NCI-H748 treated with DMSO at 0.1 percent for 48 hours (cell line): ENCODE measurements around the gene MPC1.
"Not testable (repeated sequence)": the region's sequence is repeated elsewhere in the genome, so short reads cannot be mapped to it uniquely, and the experiment has no call there.

Source experiments
- DNase-seq: peaks from one replicate; lab custom pipeline; 2025; lab: John Stamatoyannopoulos, UW

The MPC1 gene

DNA sequence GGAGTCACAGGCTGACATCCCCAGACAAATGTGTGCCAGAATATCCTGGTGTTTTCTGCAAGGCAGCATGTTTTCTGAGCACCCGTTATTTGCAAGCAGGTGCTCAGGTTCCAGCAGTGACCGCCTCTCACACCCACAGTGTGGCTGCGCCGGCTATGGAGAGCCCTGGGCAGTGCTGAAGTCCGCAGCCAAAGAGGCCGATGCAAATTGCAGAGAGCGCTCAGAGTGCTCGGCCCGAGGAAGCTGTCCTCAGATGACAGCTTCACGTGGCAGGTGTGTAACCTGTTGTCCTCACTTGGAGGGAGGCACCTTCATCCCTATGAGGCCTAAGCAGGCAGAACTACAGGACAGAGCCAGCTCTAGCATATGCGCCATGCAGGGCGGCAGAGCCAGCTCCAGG, 23.5 kb upstream of the MPC1 start:
- DNase-seq = no peak

DNA sequence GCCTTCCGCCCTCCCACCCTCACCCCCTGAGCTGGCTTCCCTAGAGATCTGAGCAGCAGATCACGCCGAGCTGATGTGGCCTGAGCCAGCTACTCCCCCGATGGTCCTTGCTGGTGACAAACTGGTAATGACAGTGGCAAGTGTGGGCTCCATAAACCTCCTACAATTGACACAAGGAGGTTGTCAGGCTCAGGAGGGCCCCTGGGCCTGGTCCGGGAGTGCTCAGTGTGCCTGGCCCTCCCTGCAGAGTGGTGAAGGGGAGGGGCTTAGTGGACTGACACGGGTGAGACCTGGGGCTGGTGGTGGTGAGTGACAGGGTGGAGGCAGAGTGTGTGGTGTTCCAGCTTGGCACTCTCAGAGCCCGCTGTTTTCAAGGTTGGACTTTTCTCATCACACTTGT, 22.6 kb upstream of the MPC1 start:
- DNase-seq = no peak

- no peak for DNase-seq
Observed at GRCh38 chr6:166402582-166403277, 20.0 kb upstream of the MPC1 start.

DNA sequence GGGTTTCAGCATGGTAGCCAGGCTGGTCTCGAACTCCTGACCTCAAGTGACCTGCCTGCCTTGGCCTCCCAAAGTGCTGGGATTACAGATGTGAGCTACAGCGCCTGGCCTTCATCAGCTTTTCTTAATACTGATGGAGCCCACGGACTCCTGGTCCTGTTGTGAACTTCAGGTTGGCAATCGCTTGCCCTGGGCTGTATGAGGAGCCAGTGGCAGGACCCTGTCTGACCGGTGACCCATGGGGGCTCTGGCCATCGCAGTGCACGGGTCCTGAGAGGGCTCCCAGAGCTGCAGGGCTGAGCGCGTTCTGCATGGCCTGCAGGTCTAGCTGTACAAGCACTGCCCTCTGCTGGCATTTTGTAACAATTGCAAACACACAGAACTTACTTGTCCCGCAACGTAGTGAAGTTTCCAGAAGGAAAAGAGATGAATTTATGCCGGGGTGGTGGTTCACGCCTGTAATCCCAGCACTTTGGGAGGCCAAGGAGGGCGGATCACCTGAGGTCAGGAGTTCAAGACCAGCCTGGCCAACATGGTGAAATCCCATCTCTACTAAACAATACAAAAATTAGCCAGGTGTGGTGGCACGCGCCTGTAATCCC, 18.0 kb upstream of the MPC1 start:
- DNase-seq = peak; percentile 61

DNA sequence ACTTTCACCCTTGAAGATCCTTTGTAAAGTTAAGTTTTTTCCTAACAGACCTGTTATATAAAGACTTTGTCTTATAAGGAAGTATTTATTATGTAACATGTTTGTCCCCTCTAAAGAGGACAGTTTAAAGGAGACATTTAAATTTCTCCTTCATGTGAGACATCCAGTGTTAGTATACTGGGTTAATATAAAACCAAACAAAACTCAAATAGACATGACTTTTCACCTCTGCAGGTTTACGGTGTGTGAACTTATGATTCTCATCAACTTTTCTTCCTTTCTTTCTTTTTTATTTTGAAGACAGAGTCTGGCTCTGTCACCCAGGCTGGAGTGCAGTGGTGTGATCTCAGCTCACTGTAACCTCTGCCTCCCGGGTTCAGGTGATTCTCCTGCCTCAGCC, 17.4 kb upstream of the MPC1 start:
- no peak for DNase-seq

GRCh38 chr6:166398348-166398747, 15.6 kb upstream of the MPC1 start:
- DNase-seq = no peak

DNA sequence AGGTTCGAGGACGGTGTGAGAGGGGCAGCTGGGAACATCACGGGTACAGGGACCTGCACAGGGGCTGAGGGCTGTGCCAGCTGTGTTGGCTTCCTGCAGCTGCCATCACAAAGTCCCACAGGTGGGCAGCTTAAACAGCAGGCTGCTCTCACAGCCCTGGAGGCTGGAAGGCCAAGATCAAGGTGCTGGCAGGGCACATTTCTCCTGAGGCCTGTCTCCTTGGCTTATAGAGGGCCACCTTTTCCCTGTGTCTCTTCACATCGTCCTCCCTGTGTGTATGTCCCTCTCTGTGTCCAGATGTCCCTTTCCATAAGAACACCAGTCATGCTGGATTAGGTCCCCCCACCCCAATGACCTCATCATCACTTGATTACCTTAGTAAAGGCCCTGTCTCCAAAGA, 15.1 kb upstream of the MPC1 start:
- no peak for DNase-seq

DNA sequence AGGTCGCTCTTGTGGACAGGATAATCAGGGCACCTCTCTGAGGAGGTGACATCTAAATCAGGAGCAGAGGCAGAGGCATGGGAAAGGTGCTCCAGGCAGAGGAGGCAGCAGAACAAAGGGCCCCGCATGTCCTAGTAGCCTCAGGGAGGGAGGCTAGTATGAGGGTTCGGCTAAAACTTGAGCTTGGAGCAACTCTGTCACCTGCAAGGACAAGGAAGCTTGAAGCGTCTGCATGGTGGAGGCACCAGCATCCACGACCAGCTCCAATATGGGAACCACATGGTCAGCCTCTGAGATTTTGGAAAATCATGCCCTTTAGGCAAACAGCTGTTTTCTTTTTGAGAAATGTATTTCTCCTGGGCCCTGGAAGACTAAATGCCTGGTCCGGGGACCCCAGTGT, 13.0 kb upstream of the MPC1 start:
- DNase-seq = no peak

DNA sequence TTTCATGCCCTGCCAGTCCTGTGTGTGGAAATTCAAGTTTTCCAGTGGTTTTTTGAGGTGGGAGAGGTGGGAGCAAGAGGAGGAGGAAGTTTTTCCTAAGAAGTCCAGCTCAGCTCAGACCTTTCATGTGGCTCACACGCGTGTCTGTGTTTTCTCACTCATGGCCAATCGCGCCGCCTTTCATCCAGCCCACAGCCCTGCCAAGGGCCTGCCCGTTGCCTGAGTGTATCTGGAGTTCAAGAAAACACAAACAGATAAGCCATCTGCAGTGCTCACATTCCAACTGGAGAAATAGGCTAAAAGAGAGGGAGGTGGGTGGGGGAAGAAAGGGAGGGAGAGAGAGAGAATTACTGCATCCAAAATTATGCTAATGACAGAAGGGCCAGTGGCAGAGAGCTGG, 12.6 kb upstream of the MPC1 start:
- no peak for DNase-seq

- DNase-seq = no peak
Observed at GRCh38 chr6:166394036-166394892, 11.5 kb upstream of the MPC1 start.

GRCh38 chr6:166393535-166393823, 10.7 kb upstream of the MPC1 start:
- no peak for DNase-seq

GRCh38 chr6:166392755-166393534, 10.2 kb upstream of the MPC1 start:
- DNase-seq = not testable (repeated sequence)

DNA sequence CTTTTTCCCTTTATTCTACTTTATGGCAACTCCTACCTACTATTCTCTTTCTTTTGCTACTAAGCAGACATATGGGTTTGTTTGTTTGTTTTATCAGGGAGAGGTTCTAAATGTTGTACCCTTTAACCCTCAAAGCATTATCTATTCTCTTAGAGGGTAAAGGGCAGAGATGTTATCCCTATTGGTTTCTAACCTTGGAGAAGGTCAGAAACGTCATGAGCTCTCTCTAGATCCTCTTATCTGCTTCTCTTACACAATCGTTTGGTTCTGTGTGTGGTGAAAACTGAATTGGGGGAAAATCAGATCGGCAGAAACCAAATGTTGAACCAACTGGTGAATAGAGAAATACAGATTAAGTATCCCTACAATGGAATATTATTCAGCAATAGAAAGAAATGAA, 6.4 kb upstream of the MPC1 start:
- no peak for DNase-seq

DNA sequence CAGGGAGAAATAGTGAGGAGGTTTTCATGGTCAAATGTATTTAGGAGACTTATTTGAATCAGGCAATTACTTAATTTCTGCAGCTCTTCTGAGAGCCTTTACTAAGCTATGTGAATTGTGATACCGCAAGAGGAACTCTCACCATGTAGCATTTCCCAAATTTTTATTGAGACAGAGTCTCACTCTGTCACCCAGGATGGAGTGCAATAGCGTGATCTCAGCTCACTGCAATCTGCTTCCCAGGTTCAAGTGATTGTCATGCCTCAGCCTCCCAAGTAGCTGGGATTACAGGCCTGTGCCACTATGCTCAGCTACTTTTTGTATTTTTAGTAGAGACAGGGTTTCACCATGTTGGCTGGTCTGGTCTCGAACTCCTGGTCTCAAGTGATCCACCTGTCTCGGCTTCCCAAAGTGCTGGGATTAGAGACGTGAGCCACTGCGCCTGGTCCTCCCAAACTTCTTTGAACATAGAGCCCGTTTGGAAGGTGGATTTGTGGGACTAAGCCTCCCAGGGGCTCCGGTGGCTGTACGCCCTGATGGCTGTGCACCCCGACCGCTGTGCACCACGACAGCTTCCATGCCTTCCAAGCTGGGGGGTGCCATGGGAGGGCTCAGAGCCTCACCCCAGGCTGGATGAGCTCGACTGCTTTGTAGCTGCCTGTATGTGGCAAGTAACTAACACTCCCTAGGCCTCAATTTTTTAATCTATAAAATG, 5.7 kb upstream of the MPC1 start:
- DNase-seq = no peak

- DNase-seq = peak; percentile 13
Observed at GRCh38 chr6:166387642-166388289, 5.0 kb upstream of the MPC1 start.

DNA sequence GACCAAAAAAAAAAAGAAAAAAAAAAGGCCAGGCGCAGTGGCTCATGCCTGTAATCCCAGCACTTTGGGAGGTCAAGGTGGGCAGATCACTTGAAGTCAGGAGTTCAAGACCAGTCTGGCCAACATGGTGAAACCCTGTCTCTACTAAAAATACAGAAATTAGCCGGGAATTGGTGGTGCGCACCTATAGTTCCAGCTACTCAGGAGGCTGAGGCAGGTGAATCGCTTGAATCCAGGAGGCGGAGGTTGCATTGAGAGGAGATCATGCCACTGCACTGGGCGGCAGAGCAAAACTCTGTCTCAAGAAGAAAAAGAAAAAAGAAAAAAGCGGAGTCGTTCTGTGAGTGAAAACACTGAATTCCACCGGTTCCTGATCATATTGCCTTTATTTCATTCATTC, 4.4 kb upstream of the MPC1 start:
- not testable (repeated sequence) for DNase-seq

DNA sequence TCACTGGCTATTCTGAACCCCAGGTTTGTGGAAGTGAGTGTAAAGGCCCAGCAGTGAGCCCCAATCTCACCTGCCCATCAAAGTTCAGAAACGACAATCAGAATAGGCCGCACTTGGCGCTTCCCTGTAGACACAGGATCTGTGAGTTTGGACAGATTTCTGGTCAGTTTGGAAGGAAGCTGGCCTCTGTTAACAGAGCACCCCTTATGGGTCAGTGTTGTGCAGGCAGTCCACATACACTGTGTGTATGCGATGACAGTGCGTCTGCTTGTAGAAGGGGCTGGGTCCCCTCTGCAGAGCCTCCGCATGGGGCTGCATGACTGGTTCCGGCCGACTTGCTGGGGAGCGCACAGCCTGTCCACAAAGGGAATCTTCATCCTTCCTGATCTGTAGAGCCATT, 3.4 kb upstream of the MPC1 start:
- DNase-seq = no peak

DNA sequence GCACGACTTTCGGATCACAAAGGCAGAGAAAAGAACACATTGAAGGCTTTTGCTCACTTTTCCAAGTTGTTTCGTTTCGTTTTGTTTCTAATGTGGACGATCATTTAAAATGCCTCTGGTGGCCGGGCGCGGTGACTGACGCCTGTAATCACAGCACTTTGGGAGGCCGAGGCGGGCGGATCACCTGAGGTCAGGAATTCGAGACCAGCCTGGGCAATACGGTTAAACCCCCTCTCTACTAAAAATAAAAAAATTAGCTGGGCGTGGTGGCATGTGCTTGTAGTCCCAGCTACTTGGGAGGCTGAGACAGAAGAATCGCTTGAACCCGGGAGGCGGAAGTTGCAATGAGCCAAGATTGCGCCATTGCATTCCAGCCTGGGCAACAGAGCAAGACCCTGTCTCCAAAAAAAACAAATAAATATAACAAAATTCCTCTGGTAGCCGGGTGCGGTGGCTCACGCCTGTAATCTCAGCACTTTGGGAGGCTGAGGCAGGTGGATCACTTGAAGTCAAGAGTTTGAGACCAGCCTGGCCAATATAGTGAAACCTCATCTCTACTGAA, 1.1 kb upstream of the MPC1 start:
- not testable (repeated sequence) for DNase-seq

DNA sequence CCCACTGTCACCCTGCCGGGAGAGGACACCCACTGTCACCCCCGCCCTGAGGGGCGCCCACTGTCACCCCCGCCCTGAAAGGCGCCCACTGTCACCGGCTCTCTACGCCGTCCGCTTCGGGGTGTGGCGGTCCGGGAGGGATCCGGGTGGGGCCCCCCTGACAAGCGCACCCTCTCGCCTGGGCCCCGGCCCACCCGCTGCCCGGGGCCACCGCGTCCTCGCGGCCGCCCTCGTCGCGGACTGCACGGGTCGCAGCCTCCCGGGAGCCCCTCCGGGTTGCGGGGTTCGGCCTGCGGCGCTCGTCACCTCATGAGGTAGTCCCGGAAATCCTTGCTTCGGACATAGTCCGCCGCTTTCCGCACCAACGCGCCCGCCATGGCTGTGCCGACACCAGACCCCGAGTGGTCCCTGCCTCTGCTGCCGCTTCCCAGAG, 224 bp downstream of the MPC1 start:
- DNase-seq = no peak

DNA sequence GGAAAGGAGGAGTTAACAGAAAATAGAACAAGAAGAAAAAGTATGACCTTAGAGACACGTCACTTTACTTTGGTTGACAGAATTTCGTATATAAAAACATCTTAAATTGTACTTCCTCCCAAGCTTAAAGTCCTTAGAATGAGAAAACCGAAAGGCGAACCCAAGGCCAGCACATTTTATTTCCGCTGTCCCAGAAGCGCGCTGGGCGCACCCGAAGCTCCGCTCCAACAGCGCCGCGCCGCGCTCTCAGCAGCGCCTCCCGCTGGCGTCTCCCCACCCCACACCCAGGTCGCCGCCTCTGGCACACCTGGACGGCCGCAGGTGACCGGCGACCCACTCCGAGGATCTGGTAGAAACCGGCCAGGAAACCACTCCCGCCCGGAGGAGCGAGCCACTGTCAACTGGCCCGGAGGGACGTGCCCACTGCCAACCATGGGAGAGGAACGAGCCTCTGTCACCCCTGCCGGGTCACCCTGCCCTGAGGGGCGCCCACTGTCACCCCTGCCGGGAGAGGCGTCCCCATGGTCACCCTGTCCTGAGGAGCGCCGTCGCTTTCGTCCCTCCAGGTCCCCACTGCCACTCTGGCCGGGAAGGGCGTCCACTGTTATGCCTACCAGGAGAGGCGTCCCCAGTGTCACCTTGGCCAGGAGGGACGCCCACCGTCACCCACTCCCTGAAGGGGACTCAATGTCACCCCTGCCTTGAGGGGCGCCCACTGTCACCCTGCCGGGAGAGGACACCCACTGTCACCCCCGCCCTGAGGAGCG, 824 bp downstream of the MPC1 start:
- DNase-seq = peak; percentile 61
